GM19452 (cell line): ENCODE measurements around the gene NUP62.

Source experiments
- ATAC-seq: cut with Tn5 transposase; IDR thresholded peaks from one replicate; pipeline ENCODE4 v1.9.1; 2021; ENCODE audit not compliant: unreplicated experiment

Gene NUP62

DNA sequence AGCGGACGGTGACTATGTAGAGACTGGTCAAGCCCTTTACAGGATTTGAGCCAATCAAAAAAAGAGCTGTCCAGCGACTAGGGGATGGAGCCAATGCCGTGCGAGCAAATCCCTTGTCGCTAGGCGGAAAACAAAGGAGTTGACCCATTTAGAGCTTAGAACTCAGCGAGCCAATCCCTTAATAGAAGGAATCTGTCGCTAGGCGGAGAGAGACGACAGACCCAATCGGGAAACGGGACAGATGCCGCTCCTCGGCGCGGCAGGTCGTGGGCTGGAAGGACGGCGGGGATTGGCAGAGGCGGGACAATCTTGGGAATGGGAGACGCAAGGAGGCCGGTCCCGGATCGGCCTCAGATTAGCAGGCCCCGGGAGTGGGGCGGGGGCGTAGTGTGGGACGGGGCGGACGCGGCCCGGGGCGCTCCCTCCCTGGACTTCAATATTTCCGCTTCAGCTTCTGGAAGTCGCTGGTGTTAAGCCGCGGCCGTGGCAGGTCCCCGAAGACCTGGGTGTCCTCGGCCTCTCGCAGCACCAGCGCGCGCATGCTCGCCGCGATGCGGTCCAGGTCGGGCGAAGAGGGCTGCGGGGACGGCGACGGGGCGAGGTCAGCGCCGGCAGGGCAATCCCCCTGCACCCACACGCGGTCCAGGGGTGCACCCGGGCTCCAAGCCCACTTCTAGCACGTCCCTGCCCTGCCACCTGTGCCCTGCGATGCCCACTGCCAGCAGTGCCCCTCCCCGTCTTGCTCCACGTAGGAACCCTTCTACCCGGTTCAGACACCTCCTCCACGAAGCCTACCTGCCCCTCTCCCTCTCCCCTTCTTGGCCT, 59.6 kb downstream of the NUP62 start:
- ATAC-seq: peak; percentile 65

DNA sequence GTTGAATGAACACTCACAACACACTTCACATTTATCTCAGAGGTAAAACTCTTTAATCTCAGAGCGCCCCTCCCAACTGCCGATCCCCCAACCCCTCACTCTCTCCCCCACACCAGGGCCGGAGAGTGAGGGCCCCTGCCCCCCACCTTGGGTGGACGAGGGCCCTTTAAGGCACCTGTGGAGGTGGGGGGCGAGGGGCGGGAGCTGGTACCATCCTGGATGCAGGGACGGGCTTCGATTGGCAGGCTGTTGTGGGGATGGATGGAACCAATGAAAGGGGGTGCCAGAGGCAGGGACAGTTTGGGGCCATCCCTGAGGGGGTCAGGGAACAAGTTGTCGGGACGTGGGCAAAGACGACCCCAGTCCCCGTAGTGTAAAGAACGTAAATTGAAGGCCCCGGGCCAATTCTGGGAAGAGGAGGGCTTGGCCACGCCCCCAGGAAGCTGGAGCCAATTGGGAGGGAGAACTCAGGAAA, 60.3 kb downstream of the NUP62 start:
- peak; percentile 5 for ATAC-seq

DNA sequence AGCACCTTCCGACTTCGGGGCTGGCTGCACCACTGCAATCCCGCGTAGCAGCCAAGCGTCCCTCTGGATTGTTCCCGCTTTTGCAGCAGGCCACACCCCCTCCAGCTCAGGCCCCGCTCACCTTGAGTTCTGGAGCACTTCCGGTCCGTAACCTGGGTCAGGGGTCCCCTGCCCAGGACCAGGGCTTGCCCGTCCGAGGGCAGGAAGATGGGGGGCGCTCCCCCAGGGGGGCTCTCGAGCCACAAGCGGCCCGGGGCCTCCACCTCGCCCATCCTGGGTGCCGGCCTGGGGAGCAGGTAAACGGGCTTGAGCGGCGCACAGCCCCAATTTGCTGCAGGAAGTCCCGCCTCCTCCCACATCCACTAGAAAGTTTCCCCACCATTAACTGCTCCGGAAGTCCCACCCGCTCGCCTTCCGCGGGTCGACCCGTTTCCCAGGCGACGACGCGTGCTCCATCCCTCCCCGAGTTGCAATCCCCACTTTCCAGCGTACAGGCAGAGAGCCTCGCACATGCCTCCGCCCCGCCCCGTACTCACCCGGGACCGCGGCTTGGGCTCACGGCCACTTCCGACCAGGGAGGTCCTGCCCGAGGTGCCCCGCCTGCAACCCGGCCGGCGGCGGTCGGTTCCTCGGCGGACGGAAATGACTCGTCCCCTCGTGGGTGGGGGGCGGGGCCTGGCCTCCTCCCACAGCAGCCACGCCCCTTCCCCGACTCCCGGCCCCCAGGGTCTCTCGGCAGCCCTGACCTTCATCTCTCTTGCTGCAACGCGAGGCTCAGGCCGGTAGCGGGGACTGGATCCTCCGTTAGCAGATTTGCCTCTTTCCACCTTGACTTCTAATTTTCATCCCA, 62.1 kb downstream of the NUP62 start, which contains the start of gene PNKP:
TSS of gene PNKP (minus strand) at position 644 of the 850 bp plus-strand sequence. CDS start at position 272, 372 bp downstream.
- ATAC-seq: peak; percentile 39

DNA sequence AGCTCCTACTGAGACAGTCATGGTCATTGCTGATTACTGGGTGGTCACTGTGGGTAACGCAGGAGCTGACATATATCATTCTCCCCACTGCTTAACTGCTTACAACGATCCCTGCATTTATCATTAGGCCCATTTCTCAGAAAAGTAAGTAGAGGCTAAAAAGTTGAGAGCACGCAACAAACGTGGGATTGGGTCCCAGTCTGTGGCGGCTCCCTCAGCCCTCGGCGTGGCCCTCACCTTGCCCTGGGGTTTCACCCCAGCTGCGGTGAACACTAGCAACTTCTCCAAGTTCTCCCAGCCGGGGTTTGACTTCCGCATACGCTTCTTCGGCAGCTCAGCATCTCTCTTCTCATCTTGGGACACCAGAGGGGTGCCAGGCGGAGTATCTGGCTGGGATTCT, 64.4 kb downstream of the NUP62 start:
- ATAC-seq: no peak

DNA sequence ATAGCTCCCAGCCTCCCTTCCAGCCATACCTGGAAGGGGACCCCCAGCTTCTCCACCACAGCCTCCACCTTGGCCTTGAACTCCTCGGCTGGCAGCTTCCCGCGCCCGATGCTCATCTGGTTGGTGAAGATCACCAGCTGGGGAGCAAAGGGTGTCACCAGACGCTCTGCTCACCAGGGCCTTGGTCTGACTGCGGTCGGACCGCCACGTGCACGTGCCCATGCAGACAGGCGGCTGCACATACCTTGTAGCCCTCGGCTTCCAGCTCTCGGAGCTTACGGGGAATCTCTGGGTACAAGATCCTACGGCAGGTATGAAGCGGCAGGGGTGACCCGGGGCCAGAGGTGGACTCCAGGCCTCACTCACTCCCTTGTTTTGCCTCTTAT, 65.4 kb downstream of the NUP62 start:
- no peak for ATAC-seq

DNA sequence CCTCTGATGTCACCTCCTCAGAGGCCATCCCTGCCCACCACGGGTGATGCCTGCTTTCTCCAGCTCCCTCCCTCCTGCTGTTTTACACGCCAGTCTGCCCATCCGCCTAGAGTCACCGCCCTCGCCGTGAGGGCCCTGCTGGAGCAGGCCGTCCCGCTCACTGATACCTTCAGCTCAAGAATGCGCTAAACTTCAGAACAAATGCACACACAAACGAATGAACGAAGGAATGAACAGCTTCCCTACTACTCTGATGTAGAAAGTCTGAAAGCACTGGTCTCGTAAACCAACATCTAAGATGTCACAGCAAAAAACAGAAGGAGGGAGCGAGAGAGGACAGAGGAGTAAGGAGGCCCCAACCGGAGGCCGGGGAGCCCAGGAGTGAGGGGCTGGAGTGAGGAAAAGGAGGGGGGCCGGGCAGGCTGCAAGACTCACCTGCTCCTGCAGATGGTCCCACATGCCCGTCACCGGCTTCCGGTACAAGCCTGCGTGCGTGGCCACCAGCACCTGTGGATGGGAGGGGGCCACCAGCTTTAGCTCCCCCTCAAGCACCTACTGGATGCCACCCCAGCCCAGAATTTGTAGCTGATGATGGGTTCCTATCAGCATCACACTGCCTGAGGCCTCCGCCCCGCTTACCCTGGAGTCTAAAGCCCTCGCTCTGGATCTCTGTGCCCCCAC, 65.9 kb downstream of the NUP62 start:
- no peak for ATAC-seq

DNA sequence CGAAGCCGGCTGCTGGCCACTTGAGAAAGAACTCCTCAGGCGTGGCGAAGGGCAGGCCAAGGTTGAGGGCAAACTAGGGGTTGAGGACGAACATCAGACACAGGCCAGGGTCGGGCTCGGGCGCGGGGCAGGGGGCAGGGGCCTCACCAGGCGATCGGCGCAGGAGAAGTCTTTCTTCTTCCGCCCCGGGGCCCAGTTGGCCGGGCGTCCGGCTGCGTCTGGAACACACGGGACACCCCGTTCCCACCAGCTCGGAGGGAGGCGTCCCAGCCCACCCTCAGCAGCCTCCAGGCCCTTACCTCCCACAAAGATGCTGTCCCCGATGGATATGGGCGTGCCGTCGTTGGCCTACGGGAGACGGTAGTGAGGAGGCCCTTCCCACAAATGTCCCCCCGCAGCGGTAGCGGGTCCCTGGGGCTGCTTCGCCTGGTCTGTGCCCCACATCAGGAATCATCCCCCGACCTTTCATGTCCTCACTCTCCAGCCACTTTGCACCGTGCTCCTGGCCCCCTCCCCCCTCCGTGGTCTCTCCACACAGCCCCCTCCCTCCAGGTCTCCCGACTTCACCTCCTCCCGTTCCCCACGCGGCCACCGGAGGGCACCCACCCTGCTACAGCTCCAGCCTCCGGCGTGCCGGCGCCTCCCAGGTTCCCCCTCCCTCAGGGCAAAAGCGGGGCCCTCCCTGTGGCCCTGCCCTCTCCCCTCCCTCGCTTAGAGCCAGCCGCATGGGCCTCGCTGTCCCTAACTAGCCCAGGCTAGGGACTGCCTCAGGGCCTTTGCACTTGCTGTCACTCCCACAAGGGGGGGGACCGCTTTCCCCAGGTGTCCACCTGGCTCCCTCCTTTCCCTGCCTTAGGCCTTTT, 66.7 kb downstream of the NUP62 start:
- no peak for ATAC-seq

DNA sequence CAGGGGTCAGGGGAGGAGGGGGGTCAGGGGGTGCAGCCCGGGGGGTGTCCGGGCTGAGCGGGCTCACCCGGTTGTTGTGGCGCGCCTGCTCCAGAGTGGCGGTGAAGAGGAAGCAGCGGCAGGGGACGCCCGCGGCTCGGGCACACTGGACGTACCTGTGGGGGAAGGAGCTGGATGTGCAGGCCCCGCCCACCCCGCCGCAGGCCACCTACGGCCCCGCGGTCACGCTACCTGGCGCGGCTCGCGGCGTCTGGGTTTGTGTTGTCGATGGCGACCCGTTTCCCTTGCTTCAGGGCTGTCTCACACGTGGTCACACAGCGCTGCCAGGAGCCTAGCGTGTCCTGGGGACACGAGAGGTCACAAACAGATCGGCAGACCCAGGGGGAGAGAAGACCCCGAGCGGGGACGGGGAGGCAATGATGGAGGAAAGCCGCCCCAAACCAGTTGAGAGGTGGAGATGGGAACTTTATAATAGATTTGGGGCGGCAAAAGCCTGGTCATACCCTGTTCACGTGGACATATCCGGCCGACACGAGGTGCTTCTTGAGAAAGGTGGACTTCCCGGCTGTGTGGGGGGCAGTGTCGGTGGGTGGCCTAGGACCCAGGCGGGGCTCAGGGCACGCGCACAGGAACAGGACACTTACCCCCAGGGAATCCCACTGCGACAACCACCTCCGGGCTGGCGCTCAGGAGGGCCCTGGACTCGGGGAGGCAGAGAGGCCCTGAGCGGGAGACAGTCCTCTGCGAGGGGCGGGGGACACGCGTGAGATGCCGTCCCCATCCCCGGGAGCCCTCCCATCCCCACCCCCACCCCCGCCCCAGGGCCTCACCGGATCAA, 67.5 kb downstream of the NUP62 start:
- ATAC-seq: no peak

DNA sequence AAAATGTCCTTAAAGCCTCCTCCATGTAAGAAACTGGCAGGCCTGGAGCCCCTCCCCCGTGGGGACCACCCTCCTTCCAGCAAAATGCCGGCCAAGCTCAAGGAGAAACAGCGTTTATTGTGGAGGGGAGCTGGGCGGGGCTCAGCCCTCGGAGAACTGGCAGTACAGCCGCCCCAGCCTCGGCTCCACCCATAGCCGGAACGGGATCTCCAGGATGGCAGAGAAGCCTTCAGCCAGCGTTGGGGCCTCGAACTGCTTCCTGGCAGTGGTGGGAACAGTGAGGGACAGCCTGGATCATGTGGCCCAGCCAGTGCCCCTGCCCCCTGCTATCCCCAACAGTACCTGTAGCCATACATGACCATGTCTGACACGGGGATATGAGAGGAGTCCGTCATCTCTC, 68.2 kb downstream of the NUP62 start:
- no peak for ATAC-seq

DNA sequence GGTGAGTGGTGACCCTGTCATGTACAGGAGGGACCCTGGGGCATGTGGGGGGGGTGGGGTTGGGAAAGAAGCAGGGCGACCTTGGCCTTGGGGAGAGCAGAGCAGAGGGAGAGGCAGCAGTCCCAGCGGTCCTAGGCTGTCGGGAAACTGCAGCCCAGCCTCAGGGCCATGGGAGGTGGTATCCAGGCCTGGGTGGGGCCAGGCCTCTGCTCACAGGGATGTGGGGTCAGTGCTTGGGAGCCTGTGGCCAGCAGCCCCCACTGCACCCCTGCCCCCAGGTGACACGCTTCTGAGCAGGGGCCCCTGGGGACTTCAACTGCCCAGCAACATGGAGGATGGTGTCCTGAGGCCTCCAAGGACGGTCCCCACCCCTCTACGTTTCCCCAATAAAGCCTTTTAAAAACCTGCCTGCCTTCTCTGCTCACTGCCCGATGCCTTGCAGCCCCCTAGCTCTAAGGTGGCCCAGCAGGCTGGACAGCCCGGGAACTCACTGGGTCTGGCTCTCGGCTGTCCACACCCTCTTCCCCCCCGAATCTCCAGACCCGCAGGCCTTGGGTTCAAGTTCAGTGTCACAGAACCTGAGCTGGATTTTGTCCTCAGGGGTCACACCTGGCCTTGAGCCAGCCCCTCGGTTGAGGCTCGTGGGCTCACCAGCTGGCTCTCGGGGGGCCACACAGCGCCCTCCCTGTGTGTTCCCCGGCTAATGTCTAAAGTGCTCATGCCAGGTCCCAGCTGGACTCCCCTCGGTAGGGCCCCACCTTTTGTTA, 68.8 kb downstream of the NUP62 start:
- ATAC-seq: no peak

DNA sequence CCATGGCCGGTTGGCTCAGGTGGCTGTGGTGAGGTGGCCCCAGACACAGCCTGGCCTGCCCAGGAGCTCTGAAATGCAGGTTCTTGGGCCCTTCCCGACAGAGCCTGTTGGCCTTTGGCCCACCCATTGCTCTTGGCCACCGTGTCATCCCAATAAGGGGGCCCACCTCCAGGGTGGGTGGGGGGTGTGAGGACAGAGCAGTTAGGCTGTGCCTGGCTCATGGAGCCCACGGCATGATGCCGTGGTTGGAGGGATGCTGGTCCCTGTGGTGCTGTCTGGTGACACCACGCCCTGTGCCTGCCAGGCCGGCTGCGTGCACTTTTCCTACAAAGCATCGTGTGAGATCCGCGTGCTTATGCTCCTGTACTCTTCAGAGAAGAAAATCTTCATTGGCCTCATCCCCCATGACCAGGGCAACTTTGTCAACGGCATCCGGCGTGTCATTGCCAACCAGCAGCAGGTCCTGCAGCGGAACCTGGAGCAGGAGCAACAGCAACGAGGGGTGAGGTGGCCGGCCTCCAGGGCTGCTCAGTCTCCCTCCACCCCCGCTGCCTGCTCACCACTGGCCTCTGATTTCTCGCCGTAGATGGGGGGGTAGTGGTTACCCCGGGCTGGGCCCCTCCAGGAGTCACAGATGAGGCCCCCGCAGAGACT, 69.5 kb downstream of the NUP62 start:
- ATAC-seq: no peak

DNA sequence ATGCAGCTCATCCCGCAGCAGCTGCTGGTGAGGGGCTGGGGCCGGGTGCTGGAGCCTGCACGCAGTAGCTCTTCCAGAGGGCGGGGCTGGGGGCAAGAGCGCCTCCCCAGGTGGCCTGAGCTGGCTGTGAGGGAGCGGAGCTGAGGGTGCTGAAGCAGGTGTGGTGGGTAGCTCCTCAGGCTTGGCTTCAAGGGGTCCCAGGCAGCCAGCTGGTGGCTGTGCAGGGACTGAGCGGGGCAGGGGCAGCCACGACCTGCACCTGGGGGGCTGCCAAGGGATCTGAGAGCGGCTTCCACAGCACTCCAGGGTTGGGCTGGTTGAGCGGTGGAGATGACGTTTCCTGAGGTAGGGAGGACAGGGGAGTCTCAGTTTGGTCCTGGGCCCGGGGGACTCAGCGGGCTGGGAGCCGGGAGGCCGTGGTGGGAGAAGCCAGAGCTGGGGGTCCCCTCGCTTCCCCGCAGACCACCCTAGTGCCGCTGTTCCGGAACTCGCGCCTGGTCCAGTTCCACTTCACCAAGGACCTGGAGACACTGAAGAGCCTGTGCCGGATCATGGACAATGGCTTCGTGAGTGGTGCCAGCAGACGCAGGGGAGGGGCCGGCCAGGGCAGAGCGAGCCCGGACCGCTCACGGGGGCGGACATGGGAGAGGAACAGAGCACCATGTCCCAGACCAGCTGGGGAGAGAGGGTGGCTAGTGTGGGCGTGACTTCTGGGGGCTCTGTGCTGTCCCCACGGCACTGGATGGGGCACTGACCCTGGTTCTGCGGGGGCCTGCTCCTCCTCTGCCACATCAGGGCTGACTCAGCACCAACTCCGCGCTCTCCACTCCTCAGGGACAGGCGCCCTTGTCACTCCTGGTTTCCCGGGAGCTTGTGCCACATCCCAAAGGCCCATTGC, 71.0 kb downstream of the NUP62 start:
- ATAC-seq: no peak

DNA sequence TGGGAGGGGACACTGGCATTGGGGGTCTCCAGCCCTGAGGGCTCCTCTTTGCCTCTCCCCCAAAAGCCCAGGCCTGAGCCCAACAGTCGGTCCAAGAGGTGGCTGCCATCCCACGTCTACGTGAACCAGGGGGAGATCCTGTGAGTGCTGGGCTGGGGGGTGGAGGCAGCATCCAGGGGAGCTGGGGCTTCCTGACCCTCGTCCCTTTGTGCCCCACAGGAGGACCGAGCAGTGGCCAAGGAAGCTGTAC, 71.5 kb downstream of the NUP62 start:
- ATAC-seq: no peak

DNA sequence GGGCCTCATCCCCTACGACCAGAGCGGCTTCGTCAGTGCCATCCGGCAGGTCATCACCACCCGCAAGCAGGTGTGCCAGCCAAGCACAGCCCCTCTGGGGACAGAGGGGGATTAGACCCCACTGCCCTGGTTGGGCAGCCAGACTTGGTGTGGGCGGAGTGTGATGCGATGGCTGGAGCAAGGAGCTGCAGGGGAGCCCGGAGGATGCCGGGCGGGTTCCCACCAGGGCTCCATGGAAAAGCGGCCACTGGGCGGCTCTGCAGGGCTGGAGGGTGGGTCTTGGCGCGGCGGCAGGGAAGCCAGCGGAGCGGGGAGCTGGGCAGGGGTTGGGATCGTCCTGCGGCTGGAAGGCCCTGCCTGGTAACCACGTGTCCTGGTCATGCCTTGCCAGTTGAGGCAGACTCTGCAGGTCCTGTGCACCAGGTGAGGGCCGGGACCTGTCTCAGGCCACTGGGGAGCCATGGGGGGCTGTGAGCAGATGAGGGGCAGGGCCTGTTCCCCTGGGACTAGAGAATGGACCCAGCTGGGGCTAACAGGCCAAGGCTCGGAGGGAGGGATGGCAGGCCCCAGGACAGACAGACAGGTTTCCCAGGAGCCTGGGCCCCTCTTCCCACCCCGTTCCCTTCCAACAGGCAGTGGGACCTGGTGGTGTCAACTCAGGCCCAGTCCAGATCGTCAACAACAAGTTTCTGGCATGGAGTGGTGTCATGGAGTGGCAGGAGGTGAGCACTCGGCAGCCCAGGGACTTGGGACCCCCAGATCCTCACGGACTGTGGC, 72.1 kb downstream of the NUP62 start:
- ATAC-seq: no peak
